Stimulated activated CD8-positive, alpha-beta memory T cell treated with anti-CD3 and anti-CD28 coated beads, Interleukin-7, amount 100 ng/mL, for 4 hours (primary cell): ENCODE data around the gene TBC1D21.
A peak's percentile ranks its signal among the peaks of the same experiment; 100 is the strongest.

Experiments
- DNase-seq, 2 donors: peaks; one replicate each; pipeline ENCODE4 v3.0.0-alpha.2; 2020; ENCODE audit warnings: low read depth in 2 of 2

The TBC1D21 gene

DNA sequence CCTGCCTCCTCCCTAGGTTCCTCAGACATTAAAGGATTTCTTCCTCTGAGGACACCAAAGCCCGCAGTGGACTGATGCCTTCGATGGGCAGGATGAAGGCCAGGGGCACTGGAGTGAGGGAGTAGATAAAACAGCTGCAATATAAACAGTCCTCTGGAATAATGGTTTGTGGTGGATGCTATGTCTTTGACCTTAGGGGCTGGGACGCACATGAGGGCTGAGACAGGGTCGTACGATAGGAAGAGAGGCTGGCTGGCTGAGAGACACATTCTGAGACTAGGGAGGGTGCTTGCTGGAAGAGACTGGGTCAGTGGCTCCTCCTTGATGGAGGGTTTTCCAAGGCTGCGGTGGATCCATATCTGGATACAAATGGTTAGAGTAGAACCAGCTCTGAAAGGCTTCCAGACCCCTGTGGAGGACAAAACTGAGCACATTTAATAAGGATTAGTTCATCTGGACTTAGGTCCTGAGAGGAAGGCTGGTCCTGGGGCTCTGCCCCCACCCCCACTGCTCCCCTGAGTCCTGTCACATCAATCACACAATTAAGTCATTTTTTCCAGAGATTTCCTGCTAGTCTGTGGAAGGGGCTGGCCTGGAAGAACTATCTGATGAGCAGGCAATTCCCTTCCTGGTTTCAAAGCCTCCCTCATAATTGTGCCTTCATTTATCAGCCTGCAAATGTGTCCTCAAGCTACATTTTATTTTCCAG lies 15.8 kb downstream of the TBC1D21 start:
- no peak for DNase-seq

DNA sequence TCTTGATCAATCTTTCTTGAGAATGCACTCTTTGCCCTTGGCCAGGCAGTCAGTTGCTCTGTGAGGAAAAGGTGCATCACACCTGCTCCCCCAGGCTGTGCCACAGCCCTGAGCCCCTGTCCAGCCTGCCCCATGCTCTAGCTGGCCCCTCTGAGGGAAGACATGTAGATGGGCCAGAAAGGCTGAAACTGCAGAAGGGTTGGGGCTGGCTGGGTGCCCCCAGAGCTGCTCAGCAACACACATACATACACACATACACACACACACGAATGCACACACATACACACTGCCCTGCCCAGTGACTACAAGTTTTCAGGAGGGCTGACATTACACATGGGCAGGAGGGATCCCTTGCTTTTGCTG lies 16.4 kb downstream of the TBC1D21 start:
- no peak for DNase-seq

DNA sequence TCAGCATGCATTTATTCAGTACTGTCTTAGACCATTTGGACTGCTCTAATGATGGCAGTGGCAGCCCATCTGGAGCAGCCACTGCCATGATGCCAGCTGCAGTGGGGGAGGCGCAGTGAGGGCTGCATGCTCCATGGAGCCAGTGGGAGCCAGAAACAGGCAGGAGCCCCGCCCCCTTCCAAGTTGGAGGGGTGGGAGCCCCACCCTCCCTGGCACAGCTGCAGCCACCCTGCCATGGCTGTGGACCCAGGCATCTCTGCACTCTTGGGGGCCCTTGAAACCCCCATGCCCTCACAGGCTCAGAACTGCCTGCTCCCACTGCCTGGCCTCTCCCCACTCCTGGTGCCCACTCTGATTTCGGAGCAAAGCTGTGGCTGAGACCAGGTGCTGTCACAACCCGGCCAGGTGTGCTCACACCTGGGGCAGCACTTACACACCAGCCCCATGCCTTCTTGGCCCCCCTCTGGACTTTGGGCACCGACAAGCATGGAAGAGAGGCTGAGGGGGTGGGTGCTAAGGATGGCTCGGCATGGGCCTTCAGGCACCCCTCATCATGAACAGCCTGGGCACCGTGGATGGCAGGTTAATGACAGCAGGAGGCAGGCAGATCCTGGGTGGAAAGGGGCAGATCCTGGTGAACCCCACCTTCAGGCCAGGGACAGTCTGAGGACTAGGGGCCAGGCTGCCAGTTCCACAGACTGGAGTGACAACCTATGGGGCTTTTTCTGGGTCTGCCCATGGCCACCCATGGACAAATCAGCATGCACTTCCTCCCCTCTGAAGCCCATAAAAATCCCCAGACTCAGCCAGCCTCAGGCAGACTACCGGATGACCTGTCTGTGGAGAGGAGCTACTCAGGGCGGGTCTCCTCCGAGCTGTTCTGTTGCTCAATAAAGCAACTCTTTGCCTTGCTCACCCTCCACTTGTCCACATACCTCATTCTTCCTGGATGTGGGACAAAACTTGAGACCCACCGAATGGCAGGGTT lies 18.3 kb downstream of the TBC1D21 start:
- DNase-seq, result no peak

DNA sequence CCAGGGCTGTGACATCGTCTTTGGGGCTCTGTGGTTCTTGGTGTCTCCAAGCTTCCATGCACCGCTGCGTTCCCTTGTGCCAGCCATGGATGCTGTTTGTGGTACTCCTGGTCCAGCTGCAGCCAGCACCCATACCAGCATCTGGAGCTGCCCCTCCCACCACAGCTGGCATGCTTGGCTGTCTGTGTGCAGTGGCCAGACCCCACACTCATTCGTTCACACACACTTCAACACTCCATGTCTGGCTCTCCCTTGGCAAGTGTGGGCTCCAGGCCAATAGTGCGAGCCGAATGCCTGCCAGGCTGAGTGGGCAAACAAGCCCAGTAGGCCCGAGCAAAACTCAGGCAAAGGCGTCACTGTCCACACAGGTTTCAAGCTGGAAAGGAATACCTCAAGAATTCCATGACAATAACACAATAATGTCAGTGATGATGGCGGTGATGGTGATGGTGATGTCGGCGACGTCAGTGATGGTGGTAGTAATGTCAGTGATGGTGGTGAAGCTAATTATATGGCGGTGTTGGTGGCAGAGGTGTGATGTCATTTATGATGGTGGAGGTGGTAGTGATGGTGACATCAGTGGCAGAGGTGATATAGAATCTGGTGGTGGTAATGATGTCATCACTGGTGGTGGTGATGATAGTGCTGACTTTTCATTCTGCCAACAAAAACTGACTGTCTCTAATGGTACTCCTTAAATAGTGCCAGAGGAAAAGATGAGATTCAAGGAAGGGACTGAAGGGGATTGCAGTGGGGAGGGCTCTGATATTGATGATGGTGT lies 19.3 kb downstream of the TBC1D21 start:
- no peak for DNase-seq

DNA sequence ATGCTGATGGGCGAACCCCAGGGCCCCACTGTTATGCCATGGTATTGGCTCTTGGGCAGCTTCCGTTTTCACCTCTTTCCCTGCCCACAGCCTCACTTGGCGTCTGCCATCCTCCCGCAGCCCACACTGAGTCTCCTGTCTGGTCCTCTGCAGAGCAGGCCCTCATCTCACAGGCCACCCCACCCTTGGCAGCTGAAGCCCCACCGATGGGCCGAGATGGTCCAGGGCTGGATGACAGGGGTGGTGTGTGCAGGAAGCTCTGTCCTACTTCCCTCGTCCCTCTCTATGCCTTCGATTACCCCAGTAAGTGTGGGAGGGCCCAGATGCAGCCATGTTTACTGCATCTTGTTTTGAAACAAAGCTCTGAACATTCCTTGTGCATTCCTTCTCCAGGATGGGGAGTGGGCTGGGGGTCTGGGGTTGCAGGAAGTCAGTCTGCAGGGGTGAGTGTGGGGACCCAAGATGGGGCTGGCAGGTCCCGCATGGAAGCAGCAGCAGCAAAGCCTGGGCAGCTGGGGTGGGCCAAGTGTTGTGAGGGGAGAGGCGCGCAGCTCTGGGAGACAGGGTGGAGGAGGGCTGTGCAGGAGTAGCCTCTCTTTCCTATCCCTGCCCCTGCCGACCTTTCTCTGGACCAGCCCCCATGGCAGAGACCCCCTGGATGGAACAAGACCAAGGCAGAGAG lies 20.9 kb downstream of the TBC1D21 start:
- no peak for DNase-seq

DNA sequence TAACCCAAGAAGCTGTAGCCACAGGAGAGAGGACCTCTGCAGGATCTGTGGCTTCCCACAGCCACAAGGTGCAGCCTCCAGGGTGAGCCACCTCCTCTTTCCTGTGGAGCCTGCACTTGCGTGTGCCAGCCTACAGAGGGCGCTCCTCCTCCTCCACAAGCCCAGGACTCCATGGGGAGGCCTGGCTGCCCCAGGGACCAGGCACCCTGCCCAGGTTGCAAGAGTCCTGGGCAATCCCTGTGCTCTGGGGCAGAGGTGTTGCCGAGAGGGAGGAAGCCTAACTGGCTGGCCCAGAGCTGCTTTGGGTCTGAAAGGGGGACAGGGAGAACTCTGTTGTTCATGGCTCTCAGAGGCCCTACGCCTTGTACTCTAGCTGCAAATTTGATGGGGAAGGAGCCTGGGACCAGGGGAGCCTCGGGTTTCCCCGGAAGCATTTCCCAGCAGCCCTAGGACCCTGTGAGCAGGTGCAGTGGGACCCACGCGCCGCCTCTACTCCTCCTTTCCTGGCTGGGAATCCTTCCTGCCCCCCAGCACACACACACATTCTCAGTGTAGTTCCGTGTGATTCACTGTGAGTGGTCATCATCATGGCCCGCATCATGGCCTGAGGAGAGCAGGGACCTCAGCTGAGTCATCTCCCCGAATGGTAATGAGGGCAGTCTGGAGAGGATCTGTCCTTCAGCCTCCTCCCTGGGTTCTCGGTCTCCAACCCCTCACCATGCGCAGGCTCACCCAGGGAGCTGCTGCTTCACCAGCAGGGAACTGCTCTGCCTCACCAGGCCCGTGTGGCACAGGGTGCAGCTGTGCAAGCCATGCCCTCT lies 24.3 kb downstream of the TBC1D21 start:
- peak in 1 of 2 donors; percentile 15 for DNase-seq

DNA sequence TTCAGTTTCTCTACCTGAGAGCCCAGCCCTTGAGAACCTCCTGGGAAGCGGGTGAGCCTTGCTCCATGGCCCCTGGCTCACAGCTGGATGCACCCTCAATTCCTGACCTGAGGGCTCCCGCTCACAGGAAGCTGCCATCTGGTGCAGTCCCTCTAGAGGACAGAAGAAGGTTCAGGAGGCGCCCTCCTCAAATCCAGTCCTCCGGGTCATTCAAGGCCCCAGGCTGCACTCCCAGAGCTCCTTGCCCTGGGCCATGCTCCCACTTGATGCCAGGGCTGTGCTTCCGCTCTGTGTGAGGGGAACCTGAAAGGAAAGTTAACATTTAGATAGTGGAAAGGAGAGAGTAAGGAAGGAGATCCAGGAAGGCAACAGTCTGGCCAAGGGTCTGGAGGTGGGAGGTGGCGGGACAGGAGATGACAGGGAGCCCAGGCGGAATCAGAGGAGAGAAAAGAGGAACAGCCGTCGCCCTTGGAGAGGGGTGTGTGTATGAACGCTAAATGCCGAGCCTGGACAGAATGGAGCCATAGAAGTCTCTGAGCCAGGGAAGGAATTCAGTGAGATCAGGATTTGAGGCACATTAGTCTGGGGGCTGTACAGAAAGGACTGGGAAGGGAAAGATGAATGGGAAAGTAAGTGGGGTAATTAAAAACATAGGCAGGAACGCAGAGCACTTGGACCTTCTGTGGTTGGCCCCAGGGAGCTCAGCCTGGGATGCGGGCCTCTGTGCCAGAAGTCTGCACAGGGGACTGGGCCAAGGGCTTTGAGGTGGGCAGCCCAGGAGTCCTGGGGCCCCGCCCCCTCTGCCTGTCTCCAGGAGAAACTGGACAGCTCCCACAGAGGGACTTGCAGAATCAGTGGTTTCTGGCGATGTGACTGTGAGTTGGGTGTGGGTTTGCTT lies 26.1 kb downstream of the TBC1D21 start:
- DNase-seq, result no peak

DNA sequence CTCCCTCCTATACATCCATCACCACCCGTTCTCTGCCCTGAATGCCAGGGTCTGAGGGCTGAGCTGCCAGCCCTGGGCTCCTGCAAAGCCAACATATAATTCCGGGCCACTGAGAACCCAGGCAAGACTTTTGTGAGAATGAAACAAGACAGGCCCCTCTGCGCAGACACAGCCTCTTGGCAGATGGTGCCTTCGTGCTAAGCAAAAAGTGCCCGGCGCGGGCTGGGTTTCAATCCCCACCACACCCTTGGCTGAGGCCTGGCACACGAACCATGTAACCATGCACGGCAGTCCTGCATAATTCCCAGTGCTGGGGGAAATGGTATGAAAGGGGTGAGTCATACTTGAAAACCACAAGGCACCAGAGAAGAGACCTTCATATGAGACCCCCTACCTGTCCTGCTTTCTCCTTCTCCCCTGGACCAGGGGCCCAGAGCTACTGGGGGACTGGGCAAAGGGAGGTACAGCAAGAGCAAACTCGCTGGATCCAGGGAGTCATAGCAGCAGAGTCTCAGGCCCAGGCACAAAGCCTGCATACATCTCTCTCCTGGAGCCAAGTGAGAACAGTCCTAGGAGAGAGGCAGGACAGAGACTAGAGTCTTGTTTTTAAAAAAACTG lies 26.8 kb downstream of the TBC1D21 start:
- DNase-seq, result no peak

DNA sequence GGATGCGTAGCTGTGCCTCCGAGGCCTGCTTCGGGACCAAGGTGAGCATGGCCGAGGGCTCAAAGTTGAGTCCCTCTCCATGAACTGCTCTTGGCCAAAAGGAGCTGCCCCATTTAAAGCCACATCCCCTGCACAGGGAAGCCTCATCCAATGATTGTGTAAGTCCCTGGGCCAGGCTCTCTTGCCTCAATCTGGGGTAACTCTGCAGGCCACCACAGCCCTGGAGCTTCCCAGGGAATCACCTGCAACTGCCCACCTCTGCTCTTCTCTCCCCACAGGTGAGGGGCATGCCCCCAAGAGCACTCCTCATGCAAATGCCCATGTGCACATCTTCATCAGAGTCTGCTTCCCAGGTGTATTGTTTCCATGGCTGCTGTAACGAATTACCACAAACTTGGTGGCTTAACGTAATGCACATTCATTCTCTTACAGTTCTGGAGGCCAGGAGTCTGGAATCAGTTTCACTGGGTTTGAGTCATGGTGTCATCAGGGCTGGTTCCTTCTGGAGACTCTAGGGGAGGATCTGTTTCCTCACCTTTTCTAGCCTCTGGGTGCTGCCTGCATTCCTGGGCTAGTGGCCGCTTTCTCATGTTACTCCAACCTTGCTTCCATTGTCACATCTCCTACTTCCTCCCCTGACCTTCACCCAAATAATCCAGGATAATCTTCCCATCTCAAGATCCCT lies 27.9 kb downstream of the TBC1D21 start:
- no peak for DNase-seq

DNA sequence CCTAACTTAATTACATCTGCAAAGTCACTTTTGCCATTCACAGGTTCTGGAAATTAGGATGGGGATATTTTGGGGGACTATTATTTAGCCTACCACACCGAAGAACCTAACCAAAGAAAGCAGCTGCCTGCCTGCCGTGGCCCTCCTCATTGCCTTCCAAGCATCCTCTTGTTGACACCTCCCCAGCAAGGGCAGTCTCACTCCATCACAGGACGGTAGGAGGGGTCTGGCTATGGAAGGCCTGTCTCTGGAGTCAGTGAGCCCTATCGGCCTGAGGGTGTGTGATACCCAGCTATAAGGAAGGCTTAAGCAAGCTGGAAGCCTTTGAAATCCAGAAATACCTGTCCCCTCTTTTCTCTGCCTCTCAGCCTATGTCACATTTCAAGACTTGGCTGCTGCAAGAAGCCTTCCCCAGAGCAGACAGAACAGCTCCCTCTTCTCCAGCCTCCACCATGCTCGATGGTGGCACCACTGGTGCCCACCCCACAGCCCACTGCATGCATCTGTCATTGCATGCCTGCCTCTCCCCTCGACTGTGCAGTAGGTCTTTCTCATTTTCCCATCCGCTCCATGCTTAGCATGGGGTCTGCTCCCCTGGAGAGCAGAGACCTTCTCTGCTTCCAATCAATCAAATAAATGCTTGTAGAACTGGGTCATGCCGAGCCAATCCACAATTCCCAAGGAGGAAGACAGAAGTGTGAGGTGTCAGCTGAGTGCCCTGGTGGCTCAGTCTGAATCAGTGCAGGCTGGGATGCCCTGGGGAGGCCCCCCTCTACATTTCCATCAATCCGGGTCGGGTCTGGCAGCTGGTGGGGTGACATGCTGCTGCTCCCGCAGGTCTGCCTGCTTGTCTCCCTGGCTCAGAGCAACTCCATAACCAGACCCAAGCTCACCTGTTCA lies 29.0 kb downstream of the TBC1D21 start:
- no peak for DNase-seq

DNA sequence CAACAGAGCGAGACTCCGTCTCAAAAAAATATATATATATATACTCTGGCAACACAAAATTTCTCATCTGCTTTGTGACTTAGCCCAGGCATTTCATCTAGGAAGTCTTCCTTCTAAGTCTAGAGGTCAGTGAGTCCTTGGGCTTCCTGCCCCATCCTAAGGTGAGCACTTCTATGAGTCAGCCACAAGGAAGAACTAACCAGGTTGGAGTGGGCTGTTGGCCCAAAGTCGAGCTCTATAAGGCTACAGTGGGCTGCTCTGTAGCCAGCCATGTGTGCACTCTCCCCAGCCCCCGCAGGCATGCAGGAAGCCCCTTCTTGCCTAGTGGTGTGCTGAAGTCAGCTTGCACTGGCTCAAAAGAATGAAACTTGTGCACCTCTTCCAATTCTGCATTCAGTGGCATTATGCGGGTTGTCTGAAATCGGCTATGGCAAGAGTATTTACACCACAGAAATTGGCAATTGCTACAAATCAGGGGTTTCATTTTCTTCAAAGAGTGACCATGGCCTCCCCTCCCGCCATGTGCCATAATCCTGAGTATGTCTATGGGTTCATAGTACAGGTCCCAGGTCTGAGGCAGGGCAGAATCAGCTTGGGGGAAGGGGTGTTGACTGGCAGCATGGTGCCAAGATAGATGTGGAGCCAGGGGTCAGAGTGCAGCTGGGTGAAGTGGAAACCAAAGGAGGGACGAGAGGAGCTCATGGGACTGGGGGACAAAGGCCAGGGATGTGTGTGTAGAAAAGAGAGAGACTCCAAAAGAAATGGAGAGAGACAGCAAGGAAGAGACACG lies 30.9 kb downstream of the TBC1D21 start:
- DNase-seq, result no peak

DNA sequence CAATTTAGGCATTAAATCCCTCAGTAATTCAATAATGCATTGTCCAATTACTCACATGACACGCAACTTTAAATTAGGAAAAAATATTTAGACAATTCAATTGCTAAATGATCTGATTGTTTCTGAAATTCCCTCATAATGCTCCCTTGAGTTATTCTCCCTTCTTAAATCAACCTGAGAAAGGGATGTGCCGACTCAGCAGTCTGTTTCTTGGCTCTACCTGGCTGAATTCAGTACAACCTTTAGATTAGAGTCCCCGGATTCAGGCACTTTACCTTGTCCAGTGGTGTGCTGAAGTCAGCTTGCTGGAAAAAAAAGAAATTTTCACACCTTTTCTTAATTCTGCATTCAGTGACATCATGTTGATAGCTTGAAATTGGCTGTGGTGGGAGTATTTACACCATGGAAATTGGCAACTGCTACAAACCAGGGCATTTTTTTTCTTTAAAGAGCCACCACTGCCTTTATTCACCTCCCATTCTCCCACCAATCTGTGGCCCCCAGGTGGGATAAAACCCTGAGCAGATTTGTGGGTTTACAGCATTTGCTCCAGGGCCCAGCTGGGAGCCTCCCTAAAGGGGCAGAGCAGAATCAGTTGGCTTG lies 32.0 kb downstream of the TBC1D21 start:
- no peak for DNase-seq

DNA sequence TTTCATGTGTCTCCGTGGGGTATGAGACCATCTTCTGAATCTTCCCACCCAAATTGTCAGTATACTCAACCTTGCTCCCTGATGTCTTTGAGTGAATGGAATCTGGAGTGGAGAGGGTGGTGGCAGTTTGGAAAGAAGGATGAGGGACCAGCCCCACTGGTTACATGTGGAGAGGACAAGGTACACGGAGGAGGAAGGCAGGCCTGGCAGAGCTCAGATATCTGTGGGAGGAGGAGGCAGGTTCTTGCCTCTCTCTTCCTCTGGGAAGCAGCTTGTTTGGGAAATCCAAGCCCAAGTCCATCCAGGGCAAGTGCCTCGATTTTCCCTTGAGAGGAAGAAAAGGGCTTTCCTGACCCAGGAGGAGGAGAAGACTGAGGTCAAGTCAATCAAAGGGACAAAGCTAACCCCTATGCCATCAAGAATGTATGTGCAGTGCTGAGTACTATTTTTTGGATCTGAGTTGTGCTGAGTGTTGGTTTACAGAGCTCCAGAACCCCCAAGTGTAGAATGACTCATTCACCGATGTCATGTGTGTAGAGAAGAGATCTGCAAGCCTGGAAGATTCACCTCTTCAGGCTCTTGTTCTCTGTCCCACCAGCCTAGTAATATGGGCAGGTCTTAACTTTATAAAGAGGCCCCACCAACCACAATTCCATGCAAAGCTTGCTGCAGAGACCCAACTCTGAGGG lies 33.1 kb downstream of the TBC1D21 start:
- DNase-seq, result no peak

DNA sequence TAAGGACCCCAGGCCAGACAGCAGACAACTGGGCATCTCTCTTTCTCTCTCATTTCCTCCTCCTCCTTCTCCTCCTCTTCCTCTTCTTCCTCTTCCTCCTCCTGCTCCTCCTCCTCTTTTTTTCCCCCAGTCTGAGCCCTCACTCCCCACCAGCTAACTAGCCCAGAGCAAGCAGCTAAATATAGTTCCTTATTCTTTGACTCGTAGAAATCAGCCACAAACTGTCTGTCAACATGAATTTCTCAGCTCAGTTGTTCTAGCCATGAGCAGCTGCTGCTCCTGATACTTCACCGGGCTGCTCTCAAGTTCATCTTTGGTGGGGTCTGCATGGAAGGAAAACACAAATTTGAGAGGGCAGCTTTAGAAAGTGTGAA lies 33.7 kb downstream of the TBC1D21 start:
- DNase-seq, result no peak

DNA sequence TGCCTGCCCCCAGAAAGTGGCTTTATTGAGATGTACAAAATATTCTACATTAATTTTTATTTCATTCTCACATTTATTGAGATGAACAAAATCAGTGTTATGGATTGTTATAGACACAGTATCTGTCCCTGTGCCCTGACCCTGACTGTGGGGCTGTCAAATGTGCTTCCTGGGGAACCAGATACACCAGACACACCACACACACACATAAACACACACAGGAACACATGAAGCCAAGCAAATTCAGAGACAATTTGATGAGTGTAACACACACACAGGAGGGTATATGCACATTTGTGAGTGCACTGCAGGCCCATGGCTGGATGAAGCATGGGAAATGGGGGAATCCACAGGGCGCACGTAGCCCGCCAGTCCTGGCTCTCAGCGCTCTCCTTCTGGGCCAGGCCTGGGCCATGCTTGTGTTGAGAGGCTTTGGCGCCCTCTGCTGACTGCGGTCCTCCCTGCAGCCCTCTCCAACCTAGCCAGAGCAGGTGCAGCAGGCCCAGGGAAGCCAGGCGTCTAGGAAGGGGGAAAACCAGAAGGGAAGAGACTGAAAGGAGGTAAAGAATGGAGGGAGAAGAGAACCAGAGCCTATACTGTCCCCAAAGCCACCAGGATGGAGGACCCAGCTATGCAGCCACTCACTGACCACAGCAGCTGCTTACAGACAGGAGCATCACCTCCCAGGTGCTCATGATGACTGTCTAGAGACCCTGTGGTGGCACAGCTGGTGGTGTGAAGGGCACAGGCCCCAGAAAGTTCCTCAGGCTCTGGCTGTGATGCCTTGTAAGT lies 34.9 kb downstream of the TBC1D21 start:
- DNase-seq, result peak; percentile 27 to 36
